Fibroblast of pulmonary artery (primary cell): ENCODE measurements around the gene FBXO9.

ENCODE experiments used
- DNase-seq: peaks from one replicate; pipeline ENCODE4 v3.0.0-alpha.2; 2010; ENCODE audit warnings: low read depth
- H3K4me3 ChIP-seq: replicated peaks from 2 replicates; pipeline ENCODE4 v1.5.1; 2011; ENCODE audit warnings: low read depth, mild to moderate bottlenecking, control low read depth, low read length, moderate library complexity
- TF ChIP-seq, protein P1 (sequence below): IDR thresholded peaks from 2 replicates; pipeline ENCODE4 v1.5.1; 2011; ENCODE audit warnings: mild to moderate bottlenecking, control low read depth, low read length, inconsistent platforms; ENCODE audit errors: missing control alignments

Gene FBXO9

GRCh38 chr6:53065266-53066076 is at the start of gene FBXO9:
Gene FBXO9 (plus strand): TSS chr6:53065404. CDS start chr6:53065790, 386 bp downstream.
- TF ChIP-seq, protein P1, sequence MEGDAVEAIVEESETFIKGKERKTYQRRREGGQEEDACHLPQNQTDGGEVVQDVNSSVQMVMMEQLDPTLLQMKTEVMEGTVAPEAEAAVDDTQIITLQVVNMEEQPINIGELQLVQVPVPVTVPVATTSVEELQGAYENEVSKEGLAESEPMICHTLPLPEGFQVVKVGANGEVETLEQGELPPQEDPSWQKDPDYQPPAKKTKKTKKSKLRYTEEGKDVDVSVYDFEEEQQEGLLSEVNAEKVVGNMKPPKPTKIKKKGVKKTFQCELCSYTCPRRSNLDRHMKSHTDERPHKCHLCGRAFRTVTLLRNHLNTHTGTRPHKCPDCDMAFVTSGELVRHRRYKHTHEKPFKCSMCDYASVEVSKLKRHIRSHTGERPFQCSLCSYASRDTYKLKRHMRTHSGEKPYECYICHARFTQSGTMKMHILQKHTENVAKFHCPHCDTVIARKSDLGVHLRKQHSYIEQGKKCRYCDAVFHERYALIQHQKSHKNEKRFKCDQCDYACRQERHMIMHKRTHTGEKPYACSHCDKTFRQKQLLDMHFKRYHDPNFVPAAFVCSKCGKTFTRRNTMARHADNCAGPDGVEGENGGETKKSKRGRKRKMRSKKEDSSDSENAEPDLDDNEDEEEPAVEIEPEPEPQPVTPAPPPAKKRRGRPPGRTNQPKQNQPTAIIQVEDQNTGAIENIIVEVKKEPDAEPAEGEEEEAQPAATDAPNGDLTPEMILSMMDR: no peak
- no peak for DNase-seq

DNA sequence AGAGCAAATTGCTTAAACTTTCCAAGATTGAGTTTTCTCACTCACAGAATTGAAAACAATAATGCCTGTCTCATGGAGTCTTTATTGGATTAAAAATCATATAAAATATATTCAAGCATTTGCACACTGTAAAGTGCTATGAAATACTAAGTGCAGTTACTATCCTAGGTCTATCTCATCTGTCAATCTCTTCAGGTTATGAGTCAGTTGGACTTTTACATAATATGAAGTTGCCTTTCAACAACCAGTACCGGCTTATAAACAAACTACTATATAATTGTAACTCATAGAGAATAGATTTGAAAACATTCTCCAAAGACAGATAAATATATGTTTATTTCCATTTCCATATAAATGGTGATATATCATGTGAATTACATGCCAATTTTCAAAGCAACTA is 49.7 kb upstream of the FBXO9 start:
- no peak overlapping the region for H3K4me3 ChIP-seq
- DNase-seq: no peak
- TF ChIP-seq, protein P1: no peak

More at GRCh38 chr6:53065266-53066076, at the start of gene FBXO9:
- peak within 1 kb of the TSS; percentile 73 for H3K4me3 ChIP-seq

DNA sequence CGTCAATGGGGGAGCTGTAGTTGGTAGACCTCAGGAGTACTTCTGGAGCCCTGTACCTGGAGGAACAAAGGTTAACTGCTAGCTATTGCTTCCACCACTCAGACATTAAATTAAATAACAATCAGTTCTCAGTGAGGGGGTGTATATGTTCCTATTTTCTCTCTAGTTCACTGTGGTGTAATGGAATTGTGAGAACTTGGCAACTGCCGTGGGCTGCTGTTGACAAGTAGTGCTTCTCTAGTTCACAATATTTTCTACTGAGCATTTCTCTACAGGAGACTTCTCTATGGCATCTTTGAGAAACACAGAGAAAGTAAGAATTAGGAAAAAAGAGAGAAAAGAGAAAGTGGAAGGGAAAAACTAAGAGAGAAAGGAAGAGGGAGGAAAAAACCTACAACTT is 46.8 kb upstream of the FBXO9 start:
- no peak for DNase-seq
- H3K4me3 ChIP-seq: no peak overlapping the region
- TF ChIP-seq, protein P1: no peak

GRCh38 chr6:53020005-53020744 is 45.0 kb upstream of the FBXO9 start:
- H3K4me3 ChIP-seq: no peak overlapping the region
- DNase-seq: peak; percentile 92
- TF ChIP-seq, protein P1: no peak

DNA sequence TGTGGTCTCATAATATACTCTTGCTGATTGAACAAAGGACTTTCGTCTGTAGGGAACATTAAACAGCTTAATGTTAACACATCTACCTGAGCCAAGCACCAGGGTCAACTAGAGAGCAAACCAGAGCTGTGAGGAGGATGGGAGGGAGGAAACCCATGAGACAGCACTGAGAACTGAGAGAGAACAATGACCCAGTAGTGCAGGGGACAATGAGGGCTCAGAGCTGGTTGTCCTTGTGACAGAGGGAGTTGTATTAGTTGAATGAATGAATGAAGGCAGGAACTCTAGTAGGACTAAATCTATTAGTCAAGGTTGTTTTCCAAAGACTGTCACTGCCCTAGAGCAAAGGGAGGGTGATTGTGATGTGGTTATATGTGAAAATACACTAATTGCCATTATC is 41.9 kb upstream of the FBXO9 start:
- DNase-seq: no peak
- TF ChIP-seq, protein P1: no peak
- no peak overlapping the region for H3K4me3 ChIP-seq

DNA sequence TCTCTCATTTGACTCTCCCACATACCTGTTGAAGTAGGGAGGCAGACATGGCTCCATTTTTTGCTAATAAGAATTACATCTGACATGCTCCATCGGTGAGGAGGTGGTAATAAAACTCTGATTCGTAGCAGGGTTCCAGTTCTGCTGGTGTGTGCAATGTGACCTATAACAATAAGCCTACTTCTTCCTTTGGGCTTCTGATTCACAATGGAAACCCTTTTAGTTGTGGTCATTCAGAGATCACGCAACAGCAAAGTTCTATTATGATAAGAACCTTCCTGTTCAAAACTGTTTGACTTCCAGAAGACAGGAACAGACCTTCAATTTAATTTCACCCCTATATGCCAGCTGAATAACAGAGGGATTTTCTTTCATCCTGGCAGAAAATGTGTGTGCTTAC is 38.7 kb upstream of the FBXO9 start:
- TF ChIP-seq, protein P1: no peak
- DNase-seq: no peak
- H3K4me3 ChIP-seq: no peak overlapping the region
